ENCODE data around the gene XAB2. TPM values are rescaled to one million over a fixed set of nuclear protein-coding genes. Genes with fewer than 3 reads are reported as not detected.

XAB2 gene
- total and polyA plus RNA-seq, 9 donors: 4.2 to 71.7 (median 50.8) TPM

GRCh38 chr19:7638802-7639465 lies 9.6 kb upstream of the XAB2 start:
- Histone ChIP-seq H3K9me3 (no peaks in the 10 kb centered on the region), H3K4me1 (ENCODE audit: insufficient read depth) (no peaks in the 10 kb centered on the region), H3K27me3 (no peaks in the 10 kb centered on the region), H3K36me3 (no peaks in the 10 kb centered on the region), H3K4me3 (no peak overlapping the region), H3K27ac (no peak overlapping the region)
- 35 to 46% (median 46%) methylated on average over 12 of the region's 12 CpGs for WGBS, 3 donors
- DNase-seq: no peak
- intact Hi-C loops (cut with DNase I): no loop called here
- TF ChIP-seq POLR2A (IDR thresholded peaks at IDR 0.05) (no peak), CTCF (IDR thresholded peaks at IDR 0.05) (no peak), EP300 (IDR thresholded peaks at IDR 0.05) (no peak)

GRCh38 chr19:7637374-7638256 lies 8.3 kb upstream of the XAB2 start:
- Histone ChIP-seq H3K9me3 (no peaks in the 10 kb centered on the region), H3K4me1 (ENCODE audit: insufficient read depth) (no peaks in the 10 kb centered on the region), H3K27me3 (no peaks in the 10 kb centered on the region), H3K4me3 (peak overlapping the region; percentile 40), H3K27ac (no peak overlapping the region), H3K36me3 (no peaks in the 10 kb centered on the region)
- TF ChIP-seq CTCF (IDR thresholded peaks at IDR 0.05): no peak
- no peak for TF ChIP-seq EP300 (IDR thresholded peaks at IDR 0.05)
- TF ChIP-seq POLR2A (IDR thresholded peaks at IDR 0.05): no peak
- whole genome bisulfite sequencing, 3 donors: 31 to 36% (median 36%) methylated on average over 30 of the region's 30 CpGs
- intact Hi-C loops (cut with DNase I): no loop called here
- no peak for DNase-seq

- 5 to 13% (median 8%) methylated on average over 25 to 61 of the region's 61 CpGs for WGBS, 3 donors
- Histone ChIP-seq H3K36me3 (no peaks in the 10 kb centered on the region), H3K4me1 (ENCODE audit: insufficient read depth) (no peaks in the 10 kb centered on the region), H3K27ac (no peak within 1 kb of the TSS), H3K4me3 (peak within 1 kb of the TSS; percentile 40), H3K9me3 (no peaks in the 10 kb centered on the region), H3K27me3 (no peaks in the 10 kb centered on the region)
- TF ChIP-seq POLR2A (IDR thresholded peaks at IDR 0.05) (no peak), EP300 (IDR thresholded peaks at IDR 0.05) (no peak), CTCF (IDR thresholded peaks at IDR 0.05) (no peak)
- DNase-seq: peak in 2 of 5 donors; percentile 49 to 59
- intact Hi-C loops (cut with DNase I): no loop called here
Measured at GRCh38 chr19:7636691-7637373, 7.5 kb upstream of the XAB2 start, which contains the start of gene STXBP2. STXBP2 (plus strand) TSS chr19:7637110; CDS start chr19:7637150, 40 bp downstream.

- Histone ChIP-seq H3K4me3 (no peak overlapping the region), H3K36me3 (no peaks in the 10 kb centered on the region), H3K9me3 (no peaks in the 10 kb centered on the region), H3K4me1 (ENCODE audit: insufficient read depth) (no peaks in the 10 kb centered on the region), H3K27me3 (no peaks in the 10 kb centered on the region), H3K27ac (no peak overlapping the region)
- 51 to 70% (median 64%) methylated on average over 16 of the region's 16 CpGs for WGBS, 3 donors
- DNase-seq: no peak
- intact Hi-C loops (cut with DNase I): no loop called here
- no peak for TF ChIP-seq EP300 (IDR thresholded peaks at IDR 0.05)
- no peak for TF ChIP-seq CTCF (IDR thresholded peaks at IDR 0.05)
- TF ChIP-seq POLR2A (IDR thresholded peaks at IDR 0.05): no peak
Measured at GRCh38 chr19:7636317-7636690, 7.0 kb upstream of the XAB2 start.

Measured in ovary (tissue), 9 donors.